ENCODE data around the gene KHK. TPM values are rescaled to one million over a fixed set of nuclear protein-coding genes. Genes with fewer than 3 reads are reported as not detected.
"Not testable (repeated sequence)": the region's sequence is repeated elsewhere in the genome, so short reads cannot be mapped to it uniquely, and the experiment has no call there.

KHK gene
- total RNA-seq, 4 donors from 2014 or later = 1.8 to 12.0 (median 6.3) TPM

DNA sequence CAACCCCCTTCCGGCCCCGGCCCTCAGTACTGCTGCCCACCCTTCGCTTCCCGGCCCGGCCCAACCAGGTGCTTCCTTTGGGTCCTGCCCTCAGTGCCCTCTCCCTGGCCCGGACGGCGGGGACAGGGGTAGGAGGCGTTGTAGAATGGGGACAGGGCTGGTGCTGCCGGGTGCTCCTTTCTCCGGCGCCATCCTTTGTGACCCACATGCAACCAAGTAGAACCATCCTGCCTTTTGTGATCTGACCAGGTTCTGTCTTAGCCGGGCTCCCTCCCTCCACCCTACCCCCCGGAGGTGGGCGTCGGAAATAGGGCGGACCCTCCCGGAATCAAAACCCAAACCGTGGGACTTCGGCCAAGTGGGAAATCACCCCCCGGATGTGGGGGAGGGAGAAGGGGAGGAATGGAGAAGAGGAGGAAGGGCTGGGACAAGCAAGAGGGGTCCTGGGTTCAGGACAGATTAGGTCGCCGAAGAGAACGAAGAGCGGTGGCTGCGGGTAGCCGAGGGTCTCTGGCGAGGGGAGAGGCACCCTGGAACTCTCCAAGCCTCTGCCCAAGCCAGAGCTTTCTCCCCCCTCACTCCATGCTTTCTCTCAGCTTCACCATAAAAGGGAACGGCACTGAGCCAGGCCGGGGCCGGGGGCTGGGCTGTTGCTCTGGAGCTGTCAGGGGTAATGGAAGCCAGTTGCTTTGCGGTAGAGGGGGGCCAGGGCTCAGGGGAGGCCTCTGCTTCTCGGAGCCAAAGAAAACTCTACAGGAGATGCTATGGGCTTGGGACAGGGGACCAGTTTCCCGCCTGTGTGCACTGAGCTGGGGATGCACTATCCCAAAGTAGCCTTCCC lies 14.4 kb upstream of the KHK start:
- intact Hi-C loops (cut with DNase I; ENCODE audit: low total_unique reads) = no loop called here
- in situ Hi-C loops (cut with MboI; ENCODE audit: low pct_ligation_motif_present in 1 of 4, low pct_unique_long_range_greater_than_20kb in 1 of 4, low sequenced_read_pairs in 3 of 4) = no loop called here
- H3K4me1 ChIP-seq = peaks cover 15 to 71% (median 43%) of the 10 kb centered on the region in 4 donors

GRCh38 chr2:27072920-27073319 lies 13.7 kb upstream of the KHK start:
- H3K27me3 ChIP-seq = no peaks in the 10 kb centered on the region
- DNase-seq = no peak
- H3K4me1 ChIP-seq = peaks cover 17 to 78% (median 43%) of the 10 kb centered on the region in 4 donors
- in situ Hi-C loops (cut with MboI; ENCODE audit: low pct_ligation_motif_present in 1 of 4, low pct_unique_long_range_greater_than_20kb in 1 of 4, low sequenced_read_pairs in 3 of 4) (no loop called here), intact Hi-C loops (cut with DNase I; ENCODE audit: low total_unique reads) (no loop called here)
- H3K9me3 ChIP-seq = no peaks in the 10 kb centered on the region
- H3K27ac ChIP-seq = peak overlapping the region; percentile 92 to 96 (median 95)
- H3K4me3 ChIP-seq = no peak overlapping the region
- 61 to 71% methylated on average over 3 to 5 of the region's 5 CpGs for WGBS, 2 donors (ENCODE audit: low coverage in 1 of 2)
- TF ChIP-seq POLR2AphosphoS5 (IDR thresholded peaks at IDR 0.05) (no peak), POLR2A (IDR thresholded peaks at IDR 0.05) (no peak), EP300 (IDR thresholded peaks at IDR 0.05; ENCODE audit: low read depth) (no peak)
- TF ChIP-seq, protein P1, sequence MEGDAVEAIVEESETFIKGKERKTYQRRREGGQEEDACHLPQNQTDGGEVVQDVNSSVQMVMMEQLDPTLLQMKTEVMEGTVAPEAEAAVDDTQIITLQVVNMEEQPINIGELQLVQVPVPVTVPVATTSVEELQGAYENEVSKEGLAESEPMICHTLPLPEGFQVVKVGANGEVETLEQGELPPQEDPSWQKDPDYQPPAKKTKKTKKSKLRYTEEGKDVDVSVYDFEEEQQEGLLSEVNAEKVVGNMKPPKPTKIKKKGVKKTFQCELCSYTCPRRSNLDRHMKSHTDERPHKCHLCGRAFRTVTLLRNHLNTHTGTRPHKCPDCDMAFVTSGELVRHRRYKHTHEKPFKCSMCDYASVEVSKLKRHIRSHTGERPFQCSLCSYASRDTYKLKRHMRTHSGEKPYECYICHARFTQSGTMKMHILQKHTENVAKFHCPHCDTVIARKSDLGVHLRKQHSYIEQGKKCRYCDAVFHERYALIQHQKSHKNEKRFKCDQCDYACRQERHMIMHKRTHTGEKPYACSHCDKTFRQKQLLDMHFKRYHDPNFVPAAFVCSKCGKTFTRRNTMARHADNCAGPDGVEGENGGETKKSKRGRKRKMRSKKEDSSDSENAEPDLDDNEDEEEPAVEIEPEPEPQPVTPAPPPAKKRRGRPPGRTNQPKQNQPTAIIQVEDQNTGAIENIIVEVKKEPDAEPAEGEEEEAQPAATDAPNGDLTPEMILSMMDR (IDR thresholded peaks at IDR 0.05) = no peak
- no peaks in the 10 kb centered on the region for H3K36me3 ChIP-seq

More for the DNA sequence above, 14.4 kb upstream of the KHK start:
- Histone ChIP-seq H3K36me3 (no peaks in the 10 kb centered on the region), H3K27ac (peak overlapping the region; percentile 92 to 96 (median 95)), H3K27me3 (no peaks in the 10 kb centered on the region), H3K4me3 (peak overlapping the region; percentile 68 to 98 (median 85)), H3K9me3 (no peaks in the 10 kb centered on the region)
- 15 to 60% methylated on average over 3 to 24 of the region's 34 CpGs for WGBS, 2 donors (ENCODE audit: low coverage in 1 of 2)
- peak; percentile 75 for DNase-seq
- TF ChIP-seq, protein P1 (IDR thresholded peaks at IDR 0.05) = no peak
- TF ChIP-seq POLR2AphosphoS5 (IDR thresholded peaks at IDR 0.05) = peak; percentile 54 to 85 (median 59)
- peak; percentile 58 for TF ChIP-seq EP300 (IDR thresholded peaks at IDR 0.05; ENCODE audit: low read depth)
- no peak for TF ChIP-seq POLR2A (IDR thresholded peaks at IDR 0.05)

DNA sequence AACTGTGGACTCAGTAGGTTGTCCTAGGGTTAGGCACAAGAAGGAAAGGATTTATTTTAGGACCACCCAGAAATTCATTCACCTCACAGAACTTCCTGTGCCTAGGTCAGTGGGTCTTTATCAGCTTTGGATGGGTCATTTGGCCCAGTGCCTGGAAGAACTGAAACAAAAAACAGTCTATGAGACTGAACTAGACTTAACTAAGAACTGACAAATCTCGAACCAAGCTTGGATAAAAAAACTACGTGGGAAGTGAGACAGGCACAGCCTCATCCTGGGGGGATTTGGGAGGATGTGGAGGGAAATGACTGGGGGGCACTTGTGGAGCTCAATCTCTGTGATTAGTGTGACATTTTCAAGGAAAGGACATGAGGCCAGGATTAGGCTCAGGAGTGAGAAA lies 12.8 kb upstream of the KHK start:
- Histone ChIP-seq H3K36me3 (no peaks in the 10 kb centered on the region), H3K4me3 (no peak overlapping the region), H3K27ac (peak overlapping the region; percentile 92 to 96 (median 95)), H3K4me1 (peaks cover 20 to 79% (median 41%) of the 10 kb centered on the region in 4 donors), H3K27me3 (no peaks in the 10 kb centered on the region), H3K9me3 (no peaks in the 10 kb centered on the region)
- intact Hi-C loops (cut with DNase I; ENCODE audit: low total_unique reads) = no loop called here
- 44 to 49% methylated on average over 2 of the region's 2 CpGs for WGBS, 2 donors (ENCODE audit: low coverage in 1 of 2)
- TF ChIP-seq, protein P1 (IDR thresholded peaks at IDR 0.05) = no peak
- TF ChIP-seq POLR2A (IDR thresholded peaks at IDR 0.05) = no peak
- no peak for TF ChIP-seq EP300 (IDR thresholded peaks at IDR 0.05; ENCODE audit: low read depth)
- TF ChIP-seq POLR2AphosphoS5 (IDR thresholded peaks at IDR 0.05) = no peak
- no peak for DNase-seq
- in situ Hi-C loops (cut with MboI; ENCODE audit: low pct_ligation_motif_present in 1 of 4, low pct_unique_long_range_greater_than_20kb in 1 of 4, low sequenced_read_pairs in 3 of 4) = no loop called here

GRCh38 chr2:27074738-27075565 lies 11.6 kb upstream of the KHK start:
- intact Hi-C loops (cut with DNase I; ENCODE audit: low total_unique reads) = no loop called here

GRCh38 chr2:27075566-27075871 lies 11.1 kb upstream of the KHK start:
- H3K4me1 ChIP-seq = peaks cover 9 to 62% (median 28%) of the 10 kb centered on the region in 4 donors
- peak overlapping the region; percentile 92 to 96 (median 95) for H3K27ac ChIP-seq
- DNase-seq; H3K9me3 ChIP-seq; H3K36me3 ChIP-seq; intact Hi-C loops (cut with DNase I; ENCODE audit: low total_unique reads); H3K4me3 ChIP-seq; H3K27me3 ChIP-seq: not testable (repeated sequence)
- in situ Hi-C loops (cut with MboI; ENCODE audit: low pct_ligation_motif_present in 1 of 4, low pct_unique_long_range_greater_than_20kb in 1 of 4, low sequenced_read_pairs in 3 of 4) = loop anchor here in 3 of 4 donors (25.0 kb wide), 1 partner anchor 113 kb away; the partner anchor contains the start of gene MAPRE3 (in 3 of the 3)
- WGBS, 2 donors (ENCODE audit: low coverage in 1 of 2) = 64% methylated on average over 6 of the region's 6 CpGs; no CpG with 5 or more reads in 1 of the 2 donors

More at GRCh38 chr2:27074738-27075565, 11.6 kb upstream of the KHK start:
- Histone ChIP-seq H3K27me3 (no peaks in the 10 kb centered on the region), H3K4me1 (peaks cover 14 to 68% (median 33%) of the 10 kb centered on the region in 4 donors), H3K9me3 (no peaks in the 10 kb centered on the region), H3K27ac (peak overlapping the region; percentile 92 to 96 (median 95)), H3K4me3 (no peak overlapping the region), H3K36me3 (no peaks in the 10 kb centered on the region)
- DNase-seq = peak; percentile 71
- no peak for TF ChIP-seq POLR2A (IDR thresholded peaks at IDR 0.05)
- TF ChIP-seq, protein P1 (IDR thresholded peaks at IDR 0.05) = no peak
- no peak for TF ChIP-seq POLR2AphosphoS5 (IDR thresholded peaks at IDR 0.05)
- no peak for TF ChIP-seq EP300 (IDR thresholded peaks at IDR 0.05; ENCODE audit: low read depth)
- WGBS, 2 donors (ENCODE audit: low coverage in 1 of 2) = 57% methylated on average over 1 to 4 of the region's 4 CpGs
- in situ Hi-C loops (cut with MboI; ENCODE audit: low pct_ligation_motif_present in 1 of 4, low pct_unique_long_range_greater_than_20kb in 1 of 4, low sequenced_read_pairs in 3 of 4) = loop anchor here in 3 of 4 donors (25.0 kb wide), 1 partner anchor 113 kb away; the partner anchor contains the start of gene MAPRE3 (in 3 of the 3)
